GM18498 (cell line): ENCODE results near the gene PDE4D.

Experiments
- ATAC-seq: cut with Tn5 transposase; IDR thresholded peaks from one replicate; pipeline ENCODE4 v1.9.1; 2021; ENCODE audit warnings: mild to moderate bottlenecking, moderate library complexity; ENCODE audit not compliant: unreplicated experiment

PDE4D gene

DNA sequence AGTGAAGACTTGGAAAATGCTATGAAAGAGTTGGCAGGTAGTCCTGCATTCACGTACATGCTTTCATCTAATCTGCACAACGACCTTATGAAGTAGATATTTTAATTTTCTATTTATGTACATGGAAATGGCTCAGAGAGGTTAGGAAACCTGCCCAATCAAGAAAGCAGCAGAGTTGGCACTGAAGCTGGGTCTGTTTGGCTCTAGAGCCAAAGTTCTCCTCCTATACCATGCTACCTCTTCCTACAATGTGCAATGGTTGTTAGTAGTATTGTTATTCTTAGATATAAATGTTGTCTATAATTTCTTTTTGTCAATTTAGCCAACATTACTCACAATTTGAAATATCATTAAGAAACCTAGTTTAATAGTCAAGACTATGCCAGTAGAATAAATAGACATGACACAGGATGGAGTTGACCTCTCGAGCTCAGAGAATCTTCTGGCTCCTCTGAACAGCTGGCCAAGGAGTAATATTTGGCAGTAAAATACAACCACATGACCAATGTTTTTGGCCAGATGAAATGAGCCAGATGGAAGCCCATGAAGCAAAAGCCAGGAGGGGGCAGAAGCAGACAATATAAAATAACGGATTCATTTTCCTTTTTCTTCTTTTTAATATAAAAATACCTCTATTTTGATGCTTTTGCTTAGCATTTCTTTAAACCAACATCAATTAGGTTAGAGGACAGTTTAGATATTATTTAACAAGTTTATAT, 542.3 kb downstream of the PDE4D start:
- ATAC-seq: no peak

DNA sequence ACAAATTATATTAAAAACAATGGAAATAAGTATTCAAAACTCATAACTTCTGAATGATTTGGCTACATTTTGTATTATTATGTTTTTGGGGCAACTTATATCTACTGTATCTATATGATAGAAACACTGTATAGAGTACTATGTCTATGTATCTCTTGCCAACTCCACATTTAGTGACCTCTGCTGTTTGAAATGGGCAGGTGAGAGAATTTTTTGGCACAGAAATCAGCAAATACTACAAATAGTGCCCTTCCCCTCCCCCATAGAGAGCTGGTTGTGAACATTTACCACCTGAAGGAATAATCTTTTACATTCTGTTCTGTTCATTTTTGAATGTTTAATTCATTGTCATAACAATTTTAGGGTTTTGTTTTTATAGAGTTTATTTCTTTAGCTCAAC, 545.3 kb downstream of the PDE4D start:
- no peak for ATAC-seq

DNA sequence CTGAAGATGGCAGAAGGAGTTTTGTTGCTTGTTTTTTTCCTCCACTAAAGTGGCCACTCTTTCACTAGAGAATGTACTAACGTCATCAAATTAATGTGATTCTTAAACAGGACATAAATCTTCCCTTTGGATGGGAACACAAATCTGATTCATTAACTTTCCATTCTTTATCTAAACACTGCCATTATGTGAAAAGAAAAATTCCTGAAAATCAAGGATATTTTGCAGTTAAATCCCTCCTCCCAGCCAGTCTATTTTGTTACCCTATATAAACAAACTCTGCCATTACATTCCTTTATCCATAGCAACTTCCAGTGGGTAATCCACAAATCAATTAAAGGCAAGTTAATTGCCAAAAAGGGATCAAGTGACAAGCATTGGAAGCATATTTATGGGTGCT, 546.5 kb downstream of the PDE4D start:
- ATAC-seq: no peak

DNA sequence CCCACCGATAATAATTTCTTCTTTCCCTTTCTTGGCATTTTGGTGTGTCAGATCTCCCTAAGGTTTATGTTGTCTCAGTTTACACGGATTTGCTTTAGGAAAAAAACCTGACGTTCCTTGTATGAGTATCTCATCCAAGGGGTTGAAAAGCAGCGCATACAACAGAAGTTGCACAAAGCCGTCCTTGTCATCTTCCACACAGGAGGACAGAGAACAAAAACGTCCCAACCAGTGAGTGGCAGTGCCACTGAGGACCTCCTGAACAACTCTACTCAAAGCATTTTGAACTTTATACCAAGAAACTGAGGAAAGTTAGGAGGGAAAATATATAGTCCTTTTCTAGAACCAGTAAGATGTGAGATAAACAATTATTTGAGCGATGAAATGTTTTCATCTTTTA, 547.0 kb downstream of the PDE4D start:
- no peak for ATAC-seq

DNA sequence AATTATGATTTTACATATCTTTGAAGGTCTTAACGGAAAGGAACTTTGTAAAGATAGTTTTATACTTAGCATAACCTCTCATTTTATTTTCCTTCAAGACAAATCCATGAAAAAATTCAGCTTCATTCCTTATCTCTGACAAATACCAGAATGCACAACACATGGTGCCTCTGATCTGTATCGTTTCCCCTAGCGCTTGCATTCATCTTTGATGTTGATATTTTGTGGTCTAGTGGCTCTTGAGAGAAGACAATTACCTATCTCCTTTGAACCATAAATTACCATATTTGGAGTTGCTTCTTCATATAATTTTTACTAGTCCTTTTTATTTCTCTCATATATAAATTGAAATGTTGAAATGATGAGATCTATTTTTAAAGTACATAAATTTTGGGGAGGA, 551.3 kb downstream of the PDE4D start:
- no peak for ATAC-seq

DNA sequence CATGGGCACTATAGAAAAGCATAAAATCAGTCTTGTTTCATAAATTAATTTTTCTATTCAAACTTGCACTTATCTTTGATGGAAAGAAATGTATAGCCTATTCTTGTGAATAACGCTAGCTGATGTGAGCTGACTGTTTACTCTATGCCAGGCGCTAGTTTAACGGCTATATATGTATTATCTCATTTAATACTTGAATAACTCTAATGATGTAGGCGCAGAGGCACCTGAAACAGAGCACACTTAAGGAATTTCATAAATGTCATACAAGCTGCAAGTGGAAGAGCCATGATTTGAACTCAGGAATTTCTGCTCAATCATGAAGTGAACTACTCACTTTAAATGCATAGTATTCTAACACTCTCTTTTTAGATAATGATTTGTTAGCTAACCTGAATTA, 551.8 kb downstream of the PDE4D start:
- ATAC-seq: no peak

DNA sequence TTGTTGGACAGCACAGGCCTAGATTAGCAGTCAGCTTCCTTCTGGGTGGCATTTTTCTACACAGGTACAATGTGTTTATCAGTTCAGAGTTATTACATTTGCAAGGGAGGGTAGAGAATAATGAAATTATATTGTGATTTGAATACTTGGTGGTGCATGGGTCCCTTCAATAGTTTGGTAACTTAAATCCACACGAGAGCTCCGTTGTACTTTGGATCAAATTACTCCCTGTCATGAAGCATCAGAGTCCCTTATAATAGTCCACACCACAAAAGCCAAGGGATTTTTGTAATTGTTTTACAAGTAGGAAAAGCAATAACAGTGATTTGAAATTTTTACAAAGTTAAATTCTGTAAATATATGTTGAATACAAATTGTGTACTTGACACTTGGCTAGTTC, 552.4 kb downstream of the PDE4D start:
- ATAC-seq: no peak

DNA sequence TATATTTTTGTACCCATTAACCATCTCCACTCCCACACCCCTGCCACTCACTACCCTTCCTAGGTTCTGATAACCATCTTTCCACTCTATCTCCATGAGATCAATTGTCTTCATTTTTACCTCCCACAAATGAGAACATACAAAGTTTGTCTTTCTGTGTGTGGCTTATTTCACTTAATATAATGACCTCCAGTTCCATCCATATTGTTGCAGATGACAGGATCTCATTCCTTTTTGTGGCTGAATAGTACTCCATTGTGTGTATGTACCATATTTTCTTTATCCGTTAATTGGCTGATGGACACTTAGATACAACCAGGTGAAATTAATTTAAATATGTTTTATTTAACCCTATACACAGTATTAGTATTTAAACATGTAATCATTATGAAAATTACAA, 552.9 kb downstream of the PDE4D start:
- ATAC-seq: no peak

DNA sequence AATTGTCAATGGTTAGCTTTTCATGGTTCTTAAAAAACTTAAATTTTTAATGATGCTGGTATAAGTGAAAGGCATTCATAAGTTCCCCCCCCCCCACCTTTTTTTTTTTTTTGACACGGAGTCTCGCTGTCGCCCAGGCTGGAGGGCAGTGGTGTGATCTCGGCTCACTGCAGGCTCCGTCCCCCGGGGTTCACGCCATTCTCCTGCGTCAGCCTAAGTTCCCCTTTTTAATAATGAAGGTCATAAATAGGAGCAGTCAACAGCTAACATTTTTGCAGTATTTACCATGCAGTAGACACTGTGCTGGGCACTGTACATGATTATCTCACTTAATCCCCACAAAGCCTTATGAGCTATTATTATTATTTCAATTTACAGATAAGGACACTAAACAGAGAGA, 556.3 kb downstream of the PDE4D start:
- no peak for ATAC-seq

DNA sequence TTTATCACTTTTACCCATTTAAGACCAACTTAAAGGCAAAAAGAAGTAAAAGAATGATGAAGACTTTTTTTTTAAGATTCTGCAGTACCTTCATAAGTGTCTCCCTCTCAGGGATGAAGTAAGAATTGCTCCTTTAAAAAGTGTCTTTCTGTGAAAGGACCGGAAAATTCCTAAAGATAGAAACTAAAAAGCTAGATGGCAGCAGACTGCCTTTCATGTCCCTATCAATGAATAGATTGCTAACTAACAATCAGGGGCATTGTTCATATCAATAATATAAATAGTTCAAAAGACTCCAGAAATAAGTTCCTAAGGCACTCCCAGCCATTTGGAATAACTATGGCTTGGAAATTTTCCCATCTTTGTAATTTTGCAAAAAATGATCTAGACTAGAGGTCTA, 558.0 kb downstream of the PDE4D start:
- ATAC-seq: no peak

DNA sequence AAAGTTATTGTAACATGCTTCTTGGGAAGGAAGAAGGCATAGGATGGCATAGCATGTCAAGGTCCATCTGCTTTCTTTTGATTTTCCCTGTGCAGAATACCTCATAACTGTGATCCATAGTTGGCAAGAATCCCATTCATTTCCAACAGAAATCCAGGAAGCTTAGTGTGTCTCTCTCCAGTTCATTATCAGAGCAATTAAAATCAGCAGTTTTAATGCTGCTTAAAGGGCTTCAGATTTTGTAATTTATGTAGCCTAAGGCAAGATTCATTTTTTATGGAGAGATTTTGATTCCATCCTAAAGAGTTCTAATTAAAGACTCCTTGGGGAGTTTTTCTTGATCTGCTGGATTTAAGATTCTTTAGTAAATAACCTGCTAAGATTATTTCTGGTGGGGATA, 560.1 kb downstream of the PDE4D start:
- ATAC-seq: no peak

DNA sequence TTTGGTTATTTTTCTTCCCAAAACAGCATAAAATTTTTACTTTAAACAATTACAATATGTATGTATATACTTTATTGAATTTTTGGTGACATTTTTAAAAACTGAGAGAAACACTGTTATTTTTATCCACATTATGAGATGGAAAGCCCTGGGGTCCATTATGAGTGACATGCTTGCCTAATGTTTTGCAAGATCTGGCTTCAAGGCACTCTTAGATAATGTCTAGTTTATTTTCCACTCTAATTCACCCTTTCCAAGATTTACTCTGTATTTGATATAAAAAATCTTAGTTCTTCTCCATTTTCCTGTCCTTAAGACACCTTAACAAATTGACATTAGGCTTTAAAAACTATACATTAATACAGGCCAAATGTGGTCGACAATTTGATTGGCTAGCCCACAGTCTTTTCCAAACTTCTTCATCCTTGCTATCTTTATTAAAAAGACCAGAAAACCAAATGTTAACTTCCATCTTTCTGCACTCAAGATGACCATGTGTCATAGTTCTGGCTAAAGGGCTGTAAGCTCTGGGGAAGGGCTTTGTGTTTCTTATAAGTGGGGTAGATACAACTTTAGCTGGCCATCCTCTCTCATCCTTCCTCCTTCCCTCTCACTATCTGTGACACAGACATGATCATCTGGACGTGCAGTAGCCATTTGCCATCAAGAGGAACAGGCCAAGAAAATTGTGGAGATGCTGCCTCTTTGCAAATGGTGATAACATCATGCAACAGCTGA, 561.1 kb downstream of the PDE4D start:
- ATAC-seq: no peak

DNA sequence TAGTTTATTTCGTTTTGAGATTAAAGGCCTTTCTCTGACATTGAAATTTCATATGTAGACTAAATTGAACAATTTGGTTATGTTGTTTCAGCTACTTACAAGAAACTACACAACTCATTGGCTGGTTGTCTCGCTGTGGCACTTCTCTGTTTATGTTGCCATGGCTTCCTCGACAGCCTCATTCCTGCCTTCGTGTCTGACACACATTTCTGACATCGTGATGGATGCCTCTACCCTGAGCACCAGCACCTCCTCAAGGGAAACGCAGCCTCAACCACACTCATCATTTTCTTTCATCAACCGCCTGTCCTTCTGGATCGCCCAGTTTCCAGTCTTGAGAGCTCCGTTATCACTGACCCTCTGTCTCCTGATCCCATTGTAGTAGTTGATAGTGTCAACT, 562.8 kb downstream of the PDE4D start:
- ATAC-seq: no peak

DNA sequence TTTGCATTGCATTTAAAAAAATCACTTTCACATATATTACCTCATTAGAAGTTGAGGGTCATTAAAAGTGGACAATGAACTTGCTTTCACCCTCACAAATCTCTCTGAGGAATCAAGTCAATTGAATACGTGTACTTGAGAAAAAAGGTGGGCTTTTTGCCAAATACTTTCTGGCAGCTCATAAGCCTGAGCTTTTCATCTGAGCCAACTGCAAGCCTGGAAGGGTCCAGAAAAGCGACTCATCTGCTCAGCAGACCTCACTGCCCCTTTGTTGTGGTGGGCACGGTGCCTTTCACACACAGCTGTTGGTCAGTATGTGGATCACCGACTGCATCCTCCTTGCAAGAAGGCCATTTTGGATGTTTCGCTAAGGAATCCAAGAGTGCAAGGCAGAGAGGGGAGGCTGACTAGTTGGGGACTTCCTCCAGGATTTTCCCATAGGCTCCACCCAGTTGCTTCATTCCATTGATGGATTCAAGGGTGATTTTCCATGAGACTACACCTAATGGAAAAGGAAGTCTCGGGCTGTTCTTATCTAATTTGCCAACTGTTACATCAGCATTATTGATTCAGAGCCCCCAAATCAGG, 564.7 kb downstream of the PDE4D start:
- no peak for ATAC-seq

DNA sequence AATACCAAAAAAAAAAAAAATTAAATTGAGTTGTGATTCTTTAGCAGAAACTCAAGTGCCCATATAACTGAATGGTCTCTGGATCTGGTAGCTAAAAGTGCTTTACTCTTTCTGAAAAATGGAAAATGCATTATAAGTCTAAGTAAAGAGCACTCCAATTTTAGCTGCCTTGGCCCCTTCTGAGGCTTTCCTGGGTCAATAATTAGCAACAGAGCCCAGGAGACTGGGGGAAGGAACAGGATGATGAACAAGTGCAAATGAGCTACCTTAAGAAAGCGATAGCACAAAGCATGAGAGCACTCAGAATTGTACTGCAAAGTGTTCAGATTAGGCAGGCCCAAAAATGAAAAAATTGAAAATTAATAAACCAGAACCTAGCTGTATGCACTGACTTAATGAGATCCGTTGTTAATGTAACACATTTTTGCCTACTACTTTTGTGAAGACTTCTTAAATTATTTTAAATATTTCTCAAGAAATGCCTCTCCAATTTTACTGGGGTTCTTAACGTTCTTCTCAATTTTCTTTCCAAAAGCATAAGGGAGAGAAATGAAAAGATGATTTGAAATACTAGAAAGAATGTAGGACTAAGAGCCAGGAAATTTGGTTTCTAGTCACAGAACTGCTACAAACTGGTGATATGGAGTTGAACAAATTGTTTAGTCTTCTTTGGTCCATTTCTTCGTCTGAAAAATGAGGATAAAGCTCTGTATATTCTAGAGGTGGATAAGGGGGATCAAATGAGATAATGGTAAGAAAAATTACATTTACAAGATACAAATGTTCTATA, 566.1 kb downstream of the PDE4D start:
- no peak for ATAC-seq

DNA sequence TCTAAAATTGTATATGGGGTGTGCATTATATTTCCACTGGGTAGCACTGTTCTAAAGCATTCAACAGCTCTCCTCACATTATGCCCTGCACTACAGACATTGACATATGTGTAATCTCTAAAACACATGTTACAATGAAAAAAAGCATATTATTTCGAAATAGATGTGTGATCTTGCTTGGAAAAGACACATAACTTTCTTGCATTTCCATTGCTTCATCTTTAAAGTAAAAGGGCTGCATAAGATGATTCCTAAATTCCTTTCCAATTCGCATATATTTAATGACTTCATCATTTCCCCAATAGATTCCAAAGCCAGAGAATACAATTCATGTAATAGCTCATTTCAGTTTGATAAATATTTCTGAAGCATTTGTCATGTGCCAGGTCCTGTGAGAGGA, 566.9 kb downstream of the PDE4D start:
- ATAC-seq: no peak

DNA sequence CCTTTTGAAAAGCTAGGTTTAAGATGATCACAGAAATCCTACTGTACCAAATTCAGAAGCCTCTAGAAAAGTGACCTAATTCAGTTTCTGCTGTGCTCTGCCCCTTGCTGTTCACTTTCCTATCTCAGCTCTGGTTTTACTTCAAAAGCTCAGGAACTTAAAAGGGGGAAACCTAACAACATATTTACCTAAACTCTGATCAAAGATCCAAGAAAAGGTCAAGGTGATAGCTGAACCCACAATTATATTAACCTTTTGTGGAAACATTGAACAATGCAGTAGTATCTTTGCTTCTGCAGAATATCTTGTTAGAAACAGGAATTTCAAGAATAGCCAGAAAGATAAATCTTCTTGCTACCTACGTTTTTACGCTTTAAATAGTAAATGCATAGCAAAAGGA, 568.5 kb downstream of the PDE4D start:
- no peak for ATAC-seq

DNA sequence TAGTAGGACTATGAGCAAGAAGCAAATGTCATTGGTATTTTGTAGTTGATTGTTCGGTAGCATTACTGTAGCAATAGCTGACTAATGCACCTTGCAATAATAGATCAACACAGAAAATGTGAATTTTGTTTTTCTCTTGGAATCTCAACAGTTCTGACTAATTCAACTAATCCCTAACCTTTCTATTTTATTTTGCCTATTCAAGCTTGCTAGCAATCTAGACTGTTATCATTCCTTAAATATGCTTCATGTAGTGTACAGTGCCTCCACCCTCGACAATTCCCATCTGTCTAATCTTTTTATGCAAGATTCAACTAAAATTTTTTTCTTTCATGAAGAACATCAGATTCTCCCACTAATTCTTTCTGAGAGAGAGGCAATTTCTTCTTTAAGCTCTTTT, 570.6 kb downstream of the PDE4D start:
- no peak for ATAC-seq

DNA sequence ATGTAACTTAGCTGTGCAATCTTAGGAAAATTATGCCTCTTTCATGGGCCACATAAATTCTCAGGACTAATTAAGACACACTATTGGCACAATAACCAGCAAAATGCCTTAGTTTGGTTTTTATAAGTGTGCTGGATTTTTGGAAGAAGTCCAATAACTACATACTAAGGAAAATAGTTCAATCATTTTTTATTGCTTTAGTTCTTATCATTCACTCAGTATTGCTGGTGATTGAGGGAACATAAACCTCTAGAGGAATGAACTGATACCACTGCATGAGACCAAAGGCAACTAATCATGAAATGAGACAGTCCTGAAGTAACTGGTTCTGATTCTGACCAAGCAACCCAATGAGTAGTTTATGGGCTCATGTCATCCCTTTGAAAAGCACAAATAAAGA, 571.5 kb downstream of the PDE4D start:
- no peak for ATAC-seq

DNA sequence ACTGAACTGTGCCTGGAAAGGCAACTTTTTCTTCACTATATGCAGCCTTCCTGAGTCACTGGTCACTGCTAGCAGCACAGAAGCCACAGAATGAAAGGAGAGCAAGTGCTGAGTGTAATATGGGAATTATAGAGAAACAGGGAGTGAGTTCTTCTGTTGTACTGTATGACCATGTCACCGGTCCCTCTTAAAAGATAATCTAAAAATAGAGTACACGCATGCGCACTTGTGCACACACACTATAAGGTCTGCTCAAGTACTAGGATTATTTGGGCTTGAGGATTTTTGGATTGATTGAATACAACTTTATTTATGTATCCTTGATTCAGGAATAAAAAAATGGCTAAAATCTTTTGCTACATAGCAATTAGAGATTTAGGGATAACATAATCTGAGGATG, 571.9 kb downstream of the PDE4D start:
- no peak for ATAC-seq

DNA sequence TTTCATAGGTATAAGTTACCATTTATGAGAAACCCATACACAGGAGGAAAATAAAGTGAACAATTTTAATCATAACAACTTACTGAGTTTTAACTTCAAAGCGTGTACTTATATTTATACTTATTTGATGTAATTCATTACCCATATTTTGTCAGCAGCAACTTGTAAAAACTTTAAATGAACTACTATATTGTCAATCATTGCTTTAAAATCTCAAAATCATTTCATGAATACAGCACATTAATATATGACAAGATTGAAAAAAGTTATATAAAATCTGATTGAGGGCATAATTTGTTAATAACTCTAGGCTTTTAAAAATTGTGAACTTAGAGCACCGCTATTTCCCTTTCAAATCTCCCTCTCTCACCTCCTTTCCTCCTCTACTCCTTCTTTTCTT, 573.1 kb downstream of the PDE4D start:
- ATAC-seq: no peak

DNA sequence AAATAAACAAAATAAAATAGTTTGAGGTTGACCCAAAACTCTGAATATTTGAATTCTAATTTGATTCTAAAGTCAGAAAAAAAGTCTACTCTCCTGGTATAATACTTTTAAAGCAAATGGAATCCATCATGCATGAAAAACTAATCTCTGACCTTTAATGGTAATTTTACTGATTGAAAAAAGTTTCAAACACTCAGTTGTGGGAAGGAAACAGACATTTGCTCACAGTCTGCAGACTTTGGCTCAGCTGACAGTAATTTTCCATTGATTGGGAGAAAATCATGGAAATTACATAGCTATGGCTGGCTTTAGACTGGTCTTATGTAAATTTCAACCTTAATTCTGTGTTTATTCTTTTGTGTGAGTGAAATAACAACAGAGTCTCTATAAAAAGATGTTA, 574.3 kb downstream of the PDE4D start:
- ATAC-seq: no peak
